ENCODE data around the gene ANKS1A. TPM values are rescaled to one million over a fixed set of nuclear protein-coding genes. Genes with fewer than 3 reads are reported as not detected.

The ANKS1A gene
- total RNA-seq, 1 experiment from 2014 or later: 14.0 TPM

GRCh38 chr6:35068644-35069043 is 179.6 kb downstream of the ANKS1A start:
- no peak for TF ChIP-seq CTCF (IDR thresholded peaks at IDR 0.05; ENCODE audit: unreplicated experiment)
- intact Hi-C loops (cut with micrococcal nuclease): no loop called here
- no peak overlapping the region for H3K4me3 Mint-ChIP-seq (ENCODE audit: unreplicated experiment)
- H3K27ac Mint-ChIP-seq (ENCODE audit: low read depth, unreplicated experiment): no peak overlapping the region
- ChIA-PET POLR2A (no interaction called here), CTCF (interaction anchor here (0.7 to 1.0 kb wide), 2 partner anchors 27 to 57 kb away, joined by 3 read pairs; no protein-coding TSS in a partner anchor)
- H3K36me3 Mint-ChIP-seq (ENCODE audit: insufficient read depth, unreplicated experiment): peaks cover 15% of the 10 kb centered on the region
- no peaks in the 10 kb centered on the region for H3K27me3 Mint-ChIP-seq (ENCODE audit: insufficient read depth, unreplicated experiment)
- no peak for DNase-seq (ENCODE audit: unreplicated experiment)
- no peaks in the 10 kb centered on the region for H3K9me3 Mint-ChIP-seq (ENCODE audit: unreplicated experiment)
- H3K4me1 Mint-ChIP-seq (ENCODE audit: insufficient read depth, unreplicated experiment): no peaks in the 10 kb centered on the region
- BruUV-seq (replicated peaks): no TSS peak

DNA sequence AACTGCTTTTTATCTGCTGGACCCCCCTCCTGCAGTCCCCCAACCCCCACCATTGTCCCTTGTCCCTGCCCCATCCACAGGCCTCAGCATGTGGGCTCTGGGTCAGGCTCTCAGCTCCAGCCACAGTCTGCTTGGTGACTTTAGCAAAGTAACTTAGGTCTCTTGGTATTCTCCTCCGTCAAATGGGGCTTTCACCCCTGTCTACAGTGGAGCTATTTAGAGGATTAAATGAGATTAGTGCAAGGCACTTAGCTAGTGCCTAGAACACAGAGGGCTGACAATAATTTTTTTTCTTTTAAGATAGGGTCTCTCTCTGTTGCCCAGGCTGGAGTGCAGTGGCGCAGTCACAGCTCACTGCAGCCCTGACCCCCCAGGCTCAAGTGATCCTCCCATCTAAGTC is 180.2 kb downstream of the ANKS1A start:
- CTCF ChIA-PET: no interaction called here
- intact Hi-C loops (cut with micrococcal nuclease): no loop called here
- BruUV-seq (replicated peaks): no TSS peak
- DNase-seq (ENCODE audit: unreplicated experiment): no peak
- Mint-ChIP-seq H3K4me1 (ENCODE audit: insufficient read depth, unreplicated experiment) (no peaks in the 10 kb centered on the region), H3K4me3 (ENCODE audit: unreplicated experiment) (no peak overlapping the region), H3K27ac (ENCODE audit: low read depth, unreplicated experiment) (no peak overlapping the region), H3K9me3 (ENCODE audit: unreplicated experiment) (no peaks in the 10 kb centered on the region), H3K27me3 (ENCODE audit: insufficient read depth, unreplicated experiment) (no peaks in the 10 kb centered on the region), H3K36me3 (ENCODE audit: insufficient read depth, unreplicated experiment) (peaks cover 15% of the 10 kb centered on the region)
- POLR2A ChIA-PET: interaction anchor here (1.1 kb wide), 1 partner anchor 10 kb away, joined by 4 read pairs; no protein-coding TSS in a partner anchor
- TF ChIP-seq CTCF (IDR thresholded peaks at IDR 0.05; ENCODE audit: unreplicated experiment): no peak

GRCh38 chr6:35070111-35070510 is 181.1 kb downstream of the ANKS1A start:
- CTCF ChIA-PET: no interaction called here
- no peak for DNase-seq (ENCODE audit: unreplicated experiment)
- H3K4me3 Mint-ChIP-seq (ENCODE audit: unreplicated experiment): no peak overlapping the region
- H3K27ac Mint-ChIP-seq (ENCODE audit: low read depth, unreplicated experiment): no peak overlapping the region
- peaks cover 15% of the 10 kb centered on the region for H3K36me3 Mint-ChIP-seq (ENCODE audit: insufficient read depth, unreplicated experiment)
- no peaks in the 10 kb centered on the region for H3K9me3 Mint-ChIP-seq (ENCODE audit: unreplicated experiment)
- intact Hi-C loops (cut with micrococcal nuclease): no loop called here
- POLR2A ChIA-PET: interaction anchor here (1.1 kb wide), 1 partner anchor 10 kb away, joined by 4 read pairs; no protein-coding TSS in a partner anchor
- H3K27me3 Mint-ChIP-seq (ENCODE audit: insufficient read depth, unreplicated experiment): no peaks in the 10 kb centered on the region
- H3K4me1 Mint-ChIP-seq (ENCODE audit: insufficient read depth, unreplicated experiment): no peaks in the 10 kb centered on the region
- no TSS peak for BruUV-seq (replicated peaks)
- TF ChIP-seq CTCF (IDR thresholded peaks at IDR 0.05; ENCODE audit: unreplicated experiment): no peak

GRCh38 chr6:35071347-35071994 is 182.4 kb downstream of the ANKS1A start:
- BruUV-seq (replicated peaks): no TSS peak
- Mint-ChIP-seq H3K4me3 (ENCODE audit: unreplicated experiment) (no peak overlapping the region), H3K4me1 (ENCODE audit: insufficient read depth, unreplicated experiment) (no peaks in the 10 kb centered on the region), H3K9me3 (ENCODE audit: unreplicated experiment) (no peaks in the 10 kb centered on the region), H3K36me3 (ENCODE audit: insufficient read depth, unreplicated experiment) (peaks cover 15% of the 10 kb centered on the region), H3K27ac (ENCODE audit: low read depth, unreplicated experiment) (no peak overlapping the region), H3K27me3 (ENCODE audit: insufficient read depth, unreplicated experiment) (no peaks in the 10 kb centered on the region)
- TF ChIP-seq CTCF (IDR thresholded peaks at IDR 0.05; ENCODE audit: unreplicated experiment): no peak
- no peak for DNase-seq (ENCODE audit: unreplicated experiment)
- ChIA-PET POLR2A (interaction anchor here (0.6 kb wide), 1 partner anchor 85 kb away, joined by 3 read pairs; no protein-coding TSS in a partner anchor), CTCF (no interaction called here)
- intact Hi-C loops (cut with micrococcal nuclease): no loop called here

Measured in MCF 10A (cell line).